Measurements from ENCODE around the gene PDE6A.
"Not testable (repeated sequence)": the region's sequence is repeated elsewhere in the genome, so short reads cannot be mapped to it uniquely, and the experiment has no call there.

Gene PDE6A

DNA sequence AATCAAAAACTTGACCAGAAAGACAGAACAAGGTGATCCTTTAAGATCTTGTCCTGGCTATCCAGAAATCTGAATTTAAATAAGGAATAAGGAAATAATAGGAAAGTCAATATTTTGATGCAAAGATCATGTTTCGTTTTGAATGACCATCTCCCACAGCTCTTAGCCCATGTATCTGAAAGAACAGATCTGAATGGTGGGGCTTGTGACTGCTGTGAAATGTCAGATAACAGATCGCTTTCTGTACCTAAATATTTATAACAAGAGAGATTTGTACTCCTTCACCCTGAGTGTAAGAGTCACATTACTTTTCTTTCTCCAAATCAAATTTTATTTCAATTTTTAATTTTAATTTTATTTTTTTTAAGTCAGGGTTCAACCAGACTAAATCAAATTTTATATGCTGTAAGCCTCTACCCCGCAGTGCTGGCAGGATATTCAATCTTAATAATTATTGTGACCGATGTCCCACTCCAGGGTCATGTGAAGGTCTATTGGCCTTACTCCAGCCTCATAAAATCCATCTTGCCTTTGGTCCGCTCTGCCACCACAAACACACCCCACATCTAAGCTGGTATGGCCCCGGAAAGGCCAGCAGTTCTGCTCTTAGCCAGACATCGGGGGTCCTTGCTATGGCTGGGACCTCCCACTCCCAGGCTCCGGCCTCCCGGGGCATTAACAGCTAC, 9.0 kb upstream of the PDE6A start:
- no peak for DNase-seq (ENCODE audit: low read depth)

GRCh38 chr5:149951138-149951749, 6.7 kb upstream of the PDE6A start:
- DNase-seq (ENCODE audit: low read depth), result no peak

- no peak for DNase-seq (ENCODE audit: low read depth)
Observed at GRCh38 chr5:149948993-149949392, 4.4 kb upstream of the PDE6A start.

- DNase-seq (ENCODE audit: low read depth), result no peak
Observed at GRCh38 chr5:149946118-149946517, 1.5 kb upstream of the PDE6A start.

GRCh38 chr5:149943177-149943949, 1.2 kb downstream of the PDE6A start:
- DNase-seq (ENCODE audit: low read depth), result not testable (repeated sequence)

DNA sequence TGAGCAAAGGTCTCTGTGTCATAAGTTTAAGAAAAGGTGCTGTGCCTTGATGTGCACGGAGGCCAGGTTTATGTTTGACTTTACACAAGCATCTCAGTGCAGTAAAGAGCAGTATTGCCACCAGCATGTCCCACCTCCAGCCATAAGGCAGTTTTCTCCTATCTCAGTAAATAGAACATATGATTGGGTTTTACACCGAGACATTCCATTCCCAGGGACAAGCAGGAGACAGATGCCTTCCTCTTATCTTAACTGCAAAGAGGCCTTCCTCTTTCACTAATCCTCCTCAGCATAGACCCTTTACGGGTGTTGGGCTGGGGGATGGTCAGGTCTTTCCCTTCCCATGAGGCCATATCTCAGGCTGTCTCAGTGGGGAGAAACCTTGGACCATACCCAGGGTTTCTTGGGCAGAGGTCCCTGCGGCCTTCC, 1.8 kb downstream of the PDE6A start:
- not testable (repeated sequence) for DNase-seq (ENCODE audit: low read depth)

GRCh38 chr5:149942199-149942598, 2.4 kb downstream of the PDE6A start:
- no peak for DNase-seq (ENCODE audit: low read depth)

DNA sequence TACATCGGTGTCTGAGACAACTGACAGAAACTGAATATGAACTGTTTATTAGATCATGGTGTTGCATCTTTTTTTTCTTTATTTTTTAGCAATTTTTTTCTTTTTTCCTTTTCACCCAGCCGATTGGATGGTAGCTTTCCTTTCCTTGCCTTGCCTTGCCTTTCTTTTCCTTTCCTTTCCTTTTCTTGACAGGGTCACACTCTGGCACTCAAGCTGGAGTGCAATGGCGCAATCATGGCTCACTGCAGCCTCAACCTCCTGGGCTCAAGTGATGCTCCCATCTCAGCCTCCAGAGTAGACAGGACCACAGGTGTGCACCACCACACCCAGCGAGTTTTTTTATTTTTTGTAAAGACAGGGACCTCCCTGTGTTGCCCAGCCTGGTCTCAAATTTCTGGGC, 2.8 kb downstream of the PDE6A start:
- DNase-seq (ENCODE audit: low read depth), result no peak

DNA sequence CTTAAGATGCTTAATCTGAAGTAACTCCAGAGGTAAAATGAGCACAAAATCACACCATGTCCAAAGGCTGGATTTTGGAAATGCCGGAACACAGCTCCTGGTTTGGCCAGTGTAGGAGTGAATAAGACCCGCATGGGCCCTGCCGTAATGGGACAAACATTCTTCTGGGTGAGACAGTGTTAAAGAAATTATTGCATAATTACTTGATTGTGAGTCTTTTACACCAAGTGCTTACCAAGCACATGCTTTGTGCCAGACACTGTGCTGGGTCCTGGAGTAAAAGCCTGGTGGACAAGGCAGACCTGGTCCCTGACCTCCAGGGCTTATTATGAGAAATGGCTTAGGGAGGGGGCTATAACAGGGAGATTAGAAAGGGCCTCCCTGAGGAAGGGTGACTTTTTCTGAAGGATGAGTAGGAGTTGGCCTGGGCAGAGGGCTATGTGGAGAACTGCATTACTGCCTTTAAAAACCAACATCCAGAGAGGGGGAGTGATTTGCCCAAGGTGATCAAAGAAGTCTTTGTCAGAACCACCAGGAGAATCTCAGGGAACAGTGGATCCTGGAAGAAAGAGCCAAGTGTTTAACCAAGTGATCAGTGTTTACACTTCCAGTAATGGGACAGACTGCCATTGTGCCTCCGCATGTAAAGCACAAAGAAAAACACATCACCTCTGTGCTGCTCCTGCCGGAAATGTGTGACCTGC, 3.5 kb downstream of the PDE6A start:
- DNase-seq (ENCODE audit: low read depth), result no peak

DNA sequence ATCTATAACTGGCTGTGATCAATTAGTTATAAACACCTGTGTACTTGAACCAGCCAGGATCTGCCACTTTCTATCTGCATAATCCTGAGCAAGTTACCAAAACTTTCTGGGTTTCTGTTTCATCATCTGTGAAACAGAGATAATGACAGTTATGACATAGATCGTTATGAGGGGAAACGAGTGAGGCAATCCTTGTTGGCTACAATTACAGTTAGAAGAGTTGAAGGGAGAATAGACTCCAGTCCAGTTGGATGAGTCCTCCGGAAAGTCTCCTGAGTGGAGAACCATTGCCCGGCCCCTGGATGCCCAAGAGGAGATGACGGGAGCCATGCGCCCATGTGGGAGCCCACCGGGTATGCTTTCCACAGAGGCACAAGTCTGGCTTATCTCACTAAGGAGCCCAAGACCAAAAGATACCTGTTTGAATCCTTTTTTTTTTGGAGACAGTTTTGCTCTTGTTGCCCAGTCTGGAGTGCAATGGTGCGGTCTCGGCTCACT, 4.5 kb downstream of the PDE6A start:
- no peak for DNase-seq (ENCODE audit: low read depth)

GRCh38 chr5:149939546-149939945, 5.0 kb downstream of the PDE6A start:
- no peak for DNase-seq (ENCODE audit: low read depth)

DNA sequence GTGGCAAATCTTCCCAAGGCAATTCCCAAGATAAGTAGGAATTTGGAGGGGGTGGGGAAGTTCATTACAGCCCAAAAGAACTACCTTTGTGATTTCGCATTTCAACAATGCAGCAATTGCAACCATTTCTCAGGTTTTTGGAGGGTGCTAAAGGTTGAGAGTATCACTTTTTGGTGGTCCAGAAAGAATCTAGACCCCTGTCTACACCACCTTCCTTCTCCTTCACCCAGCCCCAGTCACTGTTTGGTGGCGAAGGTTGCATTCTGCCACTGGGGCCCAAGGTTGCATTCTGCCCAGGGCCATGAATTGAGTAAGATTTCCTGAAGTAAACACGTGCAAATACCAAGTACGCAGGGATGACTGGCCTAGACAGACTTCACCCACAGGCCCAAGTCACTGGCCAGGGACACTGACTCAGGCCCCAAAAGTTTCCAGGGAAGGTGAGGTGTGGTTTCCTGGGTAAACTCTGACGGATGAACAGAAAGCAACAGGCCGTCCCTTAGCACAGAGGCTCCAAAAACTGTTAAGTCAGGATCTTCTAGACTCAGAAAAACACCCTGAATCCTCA, 5.7 kb downstream of the PDE6A start:
- DNase-seq (ENCODE audit: low read depth), result no peak

DNA sequence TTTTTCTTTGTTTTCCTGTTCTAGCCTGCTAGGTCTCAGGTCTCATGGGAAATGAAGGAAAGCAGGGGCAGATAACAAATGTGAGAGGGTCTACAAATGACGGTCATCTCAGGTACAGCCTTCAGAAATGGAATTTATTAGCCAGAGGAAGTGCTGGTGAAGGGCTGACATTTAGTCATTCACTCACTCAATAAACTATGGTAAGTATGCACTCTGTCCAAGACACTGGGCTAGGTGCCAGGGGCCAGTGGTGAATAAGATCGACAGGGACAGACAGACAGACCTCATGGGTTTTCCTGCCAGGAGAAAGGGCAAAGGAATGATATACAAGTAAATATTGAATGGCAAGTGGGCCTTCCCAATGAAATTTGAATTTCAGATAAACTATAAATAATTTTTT, 6.3 kb downstream of the PDE6A start:
- no peak for DNase-seq (ENCODE audit: low read depth)

DNA sequence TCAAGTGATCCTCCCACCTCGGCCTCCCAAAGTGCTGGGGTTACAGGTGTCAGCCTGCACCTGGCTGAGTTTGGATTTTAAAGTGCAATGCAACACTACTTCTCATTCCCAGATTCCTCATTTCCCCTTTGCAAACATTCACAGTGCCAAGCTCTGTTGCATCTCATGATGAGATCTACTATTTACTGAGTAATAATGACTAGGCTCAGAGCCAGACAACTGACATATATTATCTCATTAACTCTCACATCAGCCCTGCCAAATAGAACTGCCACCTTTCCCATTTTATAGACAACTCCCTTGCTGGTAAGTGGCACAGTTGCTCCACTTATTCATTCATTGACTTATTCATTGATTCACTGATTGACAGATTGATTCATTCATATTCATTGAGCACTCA, 7.0 kb downstream of the PDE6A start:
- DNase-seq (ENCODE audit: low read depth), result no peak

- DNase-seq (ENCODE audit: low read depth), result no peak
Observed at GRCh38 chr5:149936700-149937091, 7.9 kb downstream of the PDE6A start.

- no peak for DNase-seq (ENCODE audit: low read depth)
Observed at GRCh38 chr5:149936044-149936699, 8.4 kb downstream of the PDE6A start.

GRCh38 chr5:149935431-149935901, 9.1 kb downstream of the PDE6A start:
- no peak for DNase-seq (ENCODE audit: low read depth)

GRCh38 chr5:149932445-149933350, 11.9 kb downstream of the PDE6A start:
- no peak for DNase-seq (ENCODE audit: low read depth)

DNA sequence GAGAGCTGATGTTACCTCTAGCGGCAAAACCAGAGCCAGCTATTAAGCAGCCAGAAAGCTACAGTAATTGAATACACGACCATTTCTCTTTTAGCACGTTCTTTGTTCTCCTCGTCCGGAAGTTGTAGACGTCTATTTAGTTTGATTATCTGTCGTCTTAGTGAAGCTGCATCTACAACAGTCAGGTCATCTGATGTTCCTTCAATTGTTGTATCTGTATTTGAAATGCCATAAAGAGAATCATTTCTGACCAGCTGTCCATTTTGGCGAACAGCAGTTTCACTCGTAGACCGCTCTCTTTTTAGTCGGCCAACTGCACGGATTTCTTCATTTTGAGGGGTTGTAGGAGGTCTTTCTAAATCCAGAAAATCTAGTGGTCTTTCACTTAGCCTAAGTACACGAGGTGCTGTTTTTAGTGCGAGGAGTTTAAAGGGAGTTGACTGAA, 12.6 kb downstream of the PDE6A start:
- no peak for DNase-seq (ENCODE audit: low read depth)
